Naive B cell (primary cell): Measurements from ENCODE around the gene PHLDB3. TPM values are rescaled to one million over a fixed set of nuclear protein-coding genes. Genes with fewer than 3 reads are reported as not detected.
"Not testable (repeated sequence)": the region's sequence is repeated elsewhere in the genome, so short reads cannot be mapped to it uniquely, and the experiment has no call there.

Experiments
- ATAC-seq, 2 donors: fragments of 150-1000 bp; cut with Tn5 transposase; 2 replicates each; pipeline ENCODE4 v1.10.0; 2021; ENCODE audit warnings: low read depth in 2 of 2, mild to moderate bottlenecking in 2 of 2, moderate library complexity in 2 of 2
- DNase-seq: peaks from one replicate; pipeline ENCODE4 v3.0.0; 2022
- H3K27ac Mint-ChIP-seq, 6 donors: one replicate each; pipeline ENCODE4 v1.8.0; 2020 to 2022; ENCODE audit warnings: mild to moderate bottlenecking in 6 of 6, mixed read lengths in 6 of 6, moderate library complexity in 5 of 6, inconsistent platforms in 2 of 6
- H3K27me3 Mint-ChIP-seq, 3 donors: one replicate each; pipeline ENCODE4 v1.8.0; 2021 to 2022; ENCODE audit warnings: mixed read lengths in 3 of 3, mild to moderate bottlenecking in 1 of 3
- H3K36me3 Mint-ChIP-seq, 2 donors: one replicate each; pipeline ENCODE4 v1.8.0; 2020 to 2022; ENCODE audit warnings: mixed read lengths in 2 of 2, inconsistent platforms in 1 of 2, mild to moderate bottlenecking in 1 of 2
- H3K4me1 Mint-ChIP-seq, 3 donors: one replicate each; pipeline ENCODE4 v1.8.0; 2020 to 2022; ENCODE audit warnings: mixed read lengths in 3 of 3, inconsistent platforms in 1 of 3, mild to moderate bottlenecking in 1 of 3, moderate library complexity in 1 of 3
- H3K4me3 Mint-ChIP-seq, 8 donors: one replicate each; pipeline ENCODE4 v1.8.0; 2020 to 2022; ENCODE audit warnings: mild to moderate bottlenecking in 8 of 8, mixed read lengths in 8 of 8, moderate library complexity in 8 of 8, inconsistent platforms in 2 of 8
- H3K9me3 Mint-ChIP-seq, 7 donors: one replicate each; pipeline ENCODE4 v1.8.0; 2020 to 2022; ENCODE audit warnings: mixed read lengths in 7 of 7, mild to moderate bottlenecking in 5 of 7, inconsistent platforms in 2 of 7, moderate library complexity in 1 of 7
- polyA plus RNA-seq, 6 donors: library from polyadenylated mRNA; unstranded; fragments of 300-500 nt; fragmentation: Illumina TruSeq; gene quantifications; one replicate each; pipeline ENCODE4 v1.2.3, GENCODE V29; 2021; ENCODE audit warnings: low read depth in 6 of 6

The PHLDB3 gene
- polyA plus RNA-seq, 6 donors from 2014 or later = 0.26 to 4.2 (median 2.5) TPM

- H3K36me3 Mint-ChIP-seq = peaks cover 0 to 9% of the 10 kb centered on the region in 2 donors
- peaks cover 0 to 10% (median 6%) of the 10 kb centered on the region in 3 donors for H3K4me1 Mint-ChIP-seq
- H3K27ac Mint-ChIP-seq = peak overlapping the region in 1 of 6 donors; percentile 13
- ATAC-seq (no peak), DNase-seq (no peak)
- H3K27me3 Mint-ChIP-seq = peaks cover 3 to 21% (median 10%) of the 10 kb centered on the region in 3 donors
- peaks cover 0 to 11% (median 2%) of the 10 kb centered on the region in 7 donors for H3K9me3 Mint-ChIP-seq
- no peak overlapping the region for H3K4me3 Mint-ChIP-seq
These were observed 50.5 kb downstream of the PHLDB3 start for GRCh38 chr19:43454031-43454430.

GRCh38 chr19:43452582-43452981, 52.0 kb downstream of the PHLDB3 start:
- Mint-ChIP-seq H3K27ac (peak overlapping the region in 2 of 6 donors; percentile 6 to 60), H3K4me1 (peaks cover 0 to 10% (median 6%) of the 10 kb centered on the region in 3 donors), H3K27me3 (peaks cover 3 to 21% (median 10%) of the 10 kb centered on the region in 3 donors), H3K9me3 (peaks cover 0 to 11% (median 2%) of the 10 kb centered on the region in 7 donors), H3K4me3 (no peak overlapping the region), H3K36me3 (peaks cover 0 to 9% of the 10 kb centered on the region in 2 donors)
- DNase-seq (no peak), ATAC-seq (no peak)

- Mint-ChIP-seq H3K4me1 (peaks cover 4 to 14% (median 7%) of the 10 kb centered on the region in 3 donors), H3K4me3 (no peak overlapping the region), H3K36me3 (peaks cover 0 to 9% of the 10 kb centered on the region in 2 donors), H3K27me3 (peaks cover 3 to 17% (median 10%) of the 10 kb centered on the region in 3 donors), H3K9me3 (peaks cover 0 to 11% (median 2%) of the 10 kb centered on the region in 7 donors), H3K27ac (peak overlapping the region in 1 of 6 donors; percentile 75)
- no peak for ATAC-seq
- DNase-seq = no peak
These were observed 54.0 kb downstream of the PHLDB3 start for GRCh38 chr19:43450545-43450997.

- Mint-ChIP-seq H3K36me3 (peaks cover 0 to 6% of the 10 kb centered on the region in 2 donors), H3K9me3 (peaks cover 0 to 10% (median 2%) of the 10 kb centered on the region in 7 donors), H3K4me1 (peaks cover 7 to 16% (median 12%) of the 10 kb centered on the region in 3 donors), H3K4me3 (no peak overlapping the region), H3K27ac (no peak overlapping the region), H3K27me3 (peaks cover 3 to 7% (median 7%) of the 10 kb centered on the region in 3 donors)
- DNase-seq (no peak), ATAC-seq (no peak)
These were observed 56.9 kb downstream of the PHLDB3 start for GRCh38 chr19:43447655-43448054.

GRCh38 chr19:43446746-43447489, 57.6 kb downstream of the PHLDB3 start:
- no peaks in the 10 kb centered on the region for H3K36me3 Mint-ChIP-seq
- peak overlapping the region in 3 of 6 donors; percentile 16 to 91 (median 52) for H3K27ac Mint-ChIP-seq
- H3K9me3 Mint-ChIP-seq = peaks cover 0 to 4% (median 0%) of the 10 kb centered on the region in 7 donors
- H3K27me3 Mint-ChIP-seq = peaks cover 0 to under 1% (median 0%) of the 10 kb centered on the region in 3 donors
- peak overlapping the region in 1 of 8 donors; percentile 69 for H3K4me3 Mint-ChIP-seq
- peaks cover 7 to 16% (median 12%) of the 10 kb centered on the region in 3 donors for H3K4me1 Mint-ChIP-seq
- ATAC-seq = peak; percentile 82 to 92
- peak; percentile 69 for DNase-seq

- Mint-ChIP-seq H3K4me1 (peaks cover 12 to 20% (median 12%) of the 10 kb centered on the region in 3 donors), H3K27ac (no peak overlapping the region), H3K27me3 (no peaks in the 10 kb centered on the region), H3K9me3 (no peaks in the 10 kb centered on the region), H3K36me3 (no peaks in the 10 kb centered on the region), H3K4me3 (no peak overlapping the region)
- no peak for ATAC-seq
- DNase-seq = no peak
These were observed 59.1 kb downstream of the PHLDB3 start for GRCh38 chr19:43445426-43445825.

DNA sequence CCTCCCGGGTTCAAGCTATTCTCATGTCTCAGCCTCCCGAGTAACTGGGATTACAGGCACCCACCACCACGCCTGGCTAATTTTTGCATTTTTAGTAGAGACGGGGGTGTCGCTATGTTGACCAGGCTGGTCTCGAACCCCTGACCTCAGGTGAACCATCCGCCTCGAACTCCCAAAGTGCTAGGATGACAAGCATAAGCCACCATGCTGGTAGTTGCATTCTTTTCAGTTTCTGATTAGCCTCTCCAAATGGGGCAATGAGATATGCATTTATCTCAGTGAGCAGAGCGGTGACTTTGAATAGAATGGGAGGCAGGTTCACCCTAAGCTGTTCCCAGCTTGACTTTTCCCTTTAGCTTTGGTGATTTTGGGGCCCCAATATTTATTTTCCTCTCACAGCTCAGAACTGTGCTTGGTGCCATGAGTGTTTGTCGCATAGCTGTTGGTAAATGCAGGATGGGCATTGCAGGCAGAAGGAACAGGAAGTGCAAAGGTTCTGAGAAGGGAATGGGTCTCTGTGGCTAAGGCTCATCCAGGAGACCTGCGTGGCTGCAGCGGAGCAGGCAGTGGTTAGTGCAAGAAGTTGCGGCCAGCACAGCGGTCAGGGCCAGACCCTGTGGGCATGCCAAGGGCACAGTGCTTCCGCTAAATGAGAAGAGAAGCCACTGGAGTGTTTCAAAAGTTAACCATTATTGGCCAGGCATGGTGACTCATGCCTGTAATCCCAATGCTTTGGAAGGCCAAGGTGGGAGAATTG, 59.8 kb downstream of the PHLDB3 start:
- no peak for DNase-seq
- Mint-ChIP-seq H3K27me3 (no peaks in the 10 kb centered on the region), H3K36me3 (no peaks in the 10 kb centered on the region), H3K9me3 (no peaks in the 10 kb centered on the region), H3K27ac (peak overlapping the region in 1 of 6 donors; percentile 23), H3K4me1 (peaks cover 12 to 24% (median 15%) of the 10 kb centered on the region in 3 donors), H3K4me3 (no peak overlapping the region)
- no peak for ATAC-seq

- H3K27me3 Mint-ChIP-seq, H3K9me3 Mint-ChIP-seq, H3K4me3 Mint-ChIP-seq, ATAC-seq, H3K27ac Mint-ChIP-seq, DNase-seq, H3K36me3 Mint-ChIP-seq: not testable (repeated sequence)
- peaks cover 12 to 30% (median 21%) of the 10 kb centered on the region in 3 donors for H3K4me1 Mint-ChIP-seq
These were observed 60.5 kb downstream of the PHLDB3 start for GRCh38 chr19:43444091-43444490.

DNA sequence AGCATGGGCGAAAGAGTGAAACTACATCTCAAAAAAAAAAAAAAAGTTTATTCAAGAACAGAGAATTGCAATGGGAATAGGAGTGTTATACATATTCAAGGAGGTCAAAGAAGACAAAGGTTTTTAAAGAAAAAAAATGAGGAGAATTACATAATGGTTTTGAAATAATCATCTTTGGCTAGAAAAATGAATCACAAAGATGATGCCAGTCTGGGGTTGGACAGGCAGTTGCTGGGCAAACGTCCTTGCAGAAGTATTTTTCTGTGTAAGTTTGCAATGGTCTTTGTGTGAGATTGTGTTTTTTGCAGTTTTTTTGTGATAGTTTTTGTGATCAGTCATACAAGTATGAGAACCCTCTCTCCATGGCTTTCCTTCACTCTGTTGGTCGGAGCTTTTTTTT, 62.8 kb downstream of the PHLDB3 start:
- Mint-ChIP-seq H3K27me3 (no peaks in the 10 kb centered on the region), H3K4me1 (peaks cover 14 to 44% (median 33%) of the 10 kb centered on the region in 3 donors), H3K27ac (peak overlapping the region in 4 of 6 donors; percentile 6 to 71 (median 30)), H3K9me3 (no peaks in the 10 kb centered on the region), H3K36me3 (no peaks in the 10 kb centered on the region), H3K4me3 (peak overlapping the region in 1 of 8 donors; percentile 15)
- no peak for DNase-seq
- no peak for ATAC-seq

DNA sequence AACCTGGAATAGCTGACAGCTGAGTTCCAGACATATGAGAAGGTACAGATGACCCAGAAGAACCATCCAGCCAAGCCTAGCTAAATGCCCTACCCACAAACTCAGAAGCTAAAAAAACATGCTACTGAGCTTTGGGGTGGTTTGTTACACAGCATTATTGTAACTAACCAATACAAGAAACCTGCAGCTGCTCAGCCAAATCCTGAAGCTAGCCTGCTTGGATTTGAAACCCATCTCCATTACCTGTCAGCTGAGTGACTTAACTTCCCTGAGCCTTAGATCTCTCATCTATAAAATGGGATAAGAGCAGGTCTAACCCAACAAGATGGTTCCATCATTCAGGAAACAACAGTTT, 64.9 kb downstream of the PHLDB3 start:
- H3K36me3 Mint-ChIP-seq = no peaks in the 10 kb centered on the region
- H3K27ac Mint-ChIP-seq = peak overlapping the region in 3 of 6 donors; percentile 68 to 76 (median 75)
- H3K9me3 Mint-ChIP-seq = no peaks in the 10 kb centered on the region
- peaks cover 18 to 43% (median 37%) of the 10 kb centered on the region in 3 donors for H3K4me1 Mint-ChIP-seq
- DNase-seq (no peak), ATAC-seq (no peak)
- H3K27me3 Mint-ChIP-seq = no peaks in the 10 kb centered on the region
- peak overlapping the region in 3 of 8 donors; percentile 51 to 66 (median 63) for H3K4me3 Mint-ChIP-seq

DNA sequence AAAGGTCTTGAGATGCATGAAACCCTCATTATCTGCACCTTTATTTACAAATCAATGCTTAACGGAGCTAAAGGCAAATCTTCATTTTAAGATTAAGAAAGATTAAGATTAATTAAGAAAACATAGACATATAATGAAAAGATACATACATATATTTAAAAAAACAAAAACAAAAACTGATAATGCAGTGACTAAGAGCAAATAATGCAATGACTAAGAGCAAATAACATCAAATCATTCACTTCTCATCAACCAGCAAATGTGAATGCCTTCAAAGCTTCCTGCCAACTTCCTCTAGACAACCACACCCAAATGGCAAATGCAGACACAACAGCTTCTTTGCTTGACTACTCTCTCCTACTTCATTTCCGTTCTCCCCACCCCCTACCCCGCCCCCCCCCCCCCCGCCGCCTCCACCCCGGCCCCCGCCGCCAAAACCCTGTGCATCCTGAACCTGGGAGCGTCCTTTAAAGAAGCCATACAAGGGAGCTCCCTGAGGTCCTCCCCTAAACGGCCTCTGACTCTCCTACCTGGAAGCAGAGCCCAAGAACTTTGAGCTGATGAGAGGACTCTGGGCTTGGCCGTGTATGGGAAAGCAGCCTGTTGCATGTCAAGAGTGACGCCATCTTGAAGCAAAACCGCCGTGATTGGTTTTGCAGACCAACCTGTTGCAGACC, 65.4 kb downstream of the PHLDB3 start:
- Mint-ChIP-seq H3K4me1 (peaks cover 18 to 43% (median 37%) of the 10 kb centered on the region in 3 donors), H3K27me3 (no peaks in the 10 kb centered on the region), H3K27ac (peak overlapping the region; percentile 34 to 76 (median 71)), H3K9me3 (no peaks in the 10 kb centered on the region), H3K36me3 (no peaks in the 10 kb centered on the region), H3K4me3 (peak overlapping the region in 5 of 8 donors; percentile 2 to 69 (median 63))
- DNase-seq (peak; percentile 59), ATAC-seq (peak; percentile 96 to 98)

- Mint-ChIP-seq H3K27me3 (no peaks in the 10 kb centered on the region), H3K36me3 (no peaks in the 10 kb centered on the region), H3K27ac (peak overlapping the region in 4 of 6 donors; percentile 61 to 87 (median 71)), H3K9me3 (no peaks in the 10 kb centered on the region), H3K4me3 (peak overlapping the region in 7 of 8 donors; percentile 9 to 69 (median 50)), H3K4me1 (peaks cover 18 to 43% (median 37%) of the 10 kb centered on the region in 3 donors)
- DNase-seq (no peak), ATAC-seq (no peak)
These were observed 66.1 kb downstream of the PHLDB3 start for GRCh38 chr19:43438291-43439031.
